Measurements from ENCODE around the gene C17orf100.

GRCh38 chr17:6608321-6608720 is 43.2 kb upstream of the C17orf100 start:
- TF ChIP-seq, protein P1, sequence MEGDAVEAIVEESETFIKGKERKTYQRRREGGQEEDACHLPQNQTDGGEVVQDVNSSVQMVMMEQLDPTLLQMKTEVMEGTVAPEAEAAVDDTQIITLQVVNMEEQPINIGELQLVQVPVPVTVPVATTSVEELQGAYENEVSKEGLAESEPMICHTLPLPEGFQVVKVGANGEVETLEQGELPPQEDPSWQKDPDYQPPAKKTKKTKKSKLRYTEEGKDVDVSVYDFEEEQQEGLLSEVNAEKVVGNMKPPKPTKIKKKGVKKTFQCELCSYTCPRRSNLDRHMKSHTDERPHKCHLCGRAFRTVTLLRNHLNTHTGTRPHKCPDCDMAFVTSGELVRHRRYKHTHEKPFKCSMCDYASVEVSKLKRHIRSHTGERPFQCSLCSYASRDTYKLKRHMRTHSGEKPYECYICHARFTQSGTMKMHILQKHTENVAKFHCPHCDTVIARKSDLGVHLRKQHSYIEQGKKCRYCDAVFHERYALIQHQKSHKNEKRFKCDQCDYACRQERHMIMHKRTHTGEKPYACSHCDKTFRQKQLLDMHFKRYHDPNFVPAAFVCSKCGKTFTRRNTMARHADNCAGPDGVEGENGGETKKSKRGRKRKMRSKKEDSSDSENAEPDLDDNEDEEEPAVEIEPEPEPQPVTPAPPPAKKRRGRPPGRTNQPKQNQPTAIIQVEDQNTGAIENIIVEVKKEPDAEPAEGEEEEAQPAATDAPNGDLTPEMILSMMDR (conservative IDR thresholded peaks at IDR 0.05; ENCODE audit: low read length) = no peak
- TF ChIP-seq EZH2phosphoT487 (IDR thresholded peaks at IDR 0.05; ENCODE audit: borderline replicate concordance) = no peak
